SW480 (cell line): ENCODE measurements around the gene CARD19.

Experiments
- DNase-seq: peaks from one replicate; pipeline ENCODE4 v3.0.0-alpha.2; 2016; ENCODE audit warnings: low spot score

Gene CARD19

DNA sequence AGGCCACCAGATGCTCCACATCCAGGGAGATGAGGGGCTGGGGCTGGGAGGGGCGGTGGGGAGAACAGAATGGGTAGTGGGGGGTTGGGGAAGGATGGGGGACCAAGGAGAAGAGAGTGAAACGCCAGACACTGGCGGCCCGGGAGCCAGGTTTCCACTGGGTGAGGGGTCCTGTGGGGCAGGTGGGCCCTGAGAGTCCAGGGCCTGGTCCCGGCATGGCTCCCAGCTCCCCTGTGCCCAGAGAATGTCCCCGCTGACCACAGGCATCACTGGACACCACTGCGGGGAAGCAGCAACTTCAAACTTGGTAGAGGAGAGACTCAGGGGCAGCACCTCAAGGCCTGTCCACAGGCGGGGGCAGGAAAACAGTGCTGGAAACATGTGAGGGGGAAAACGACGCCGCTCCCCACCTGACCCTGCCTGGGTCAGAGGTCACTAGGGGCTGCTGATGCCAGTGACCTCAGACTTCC is 24.9 kb downstream of the CARD19 start:
- DNase-seq, result no peak

DNA sequence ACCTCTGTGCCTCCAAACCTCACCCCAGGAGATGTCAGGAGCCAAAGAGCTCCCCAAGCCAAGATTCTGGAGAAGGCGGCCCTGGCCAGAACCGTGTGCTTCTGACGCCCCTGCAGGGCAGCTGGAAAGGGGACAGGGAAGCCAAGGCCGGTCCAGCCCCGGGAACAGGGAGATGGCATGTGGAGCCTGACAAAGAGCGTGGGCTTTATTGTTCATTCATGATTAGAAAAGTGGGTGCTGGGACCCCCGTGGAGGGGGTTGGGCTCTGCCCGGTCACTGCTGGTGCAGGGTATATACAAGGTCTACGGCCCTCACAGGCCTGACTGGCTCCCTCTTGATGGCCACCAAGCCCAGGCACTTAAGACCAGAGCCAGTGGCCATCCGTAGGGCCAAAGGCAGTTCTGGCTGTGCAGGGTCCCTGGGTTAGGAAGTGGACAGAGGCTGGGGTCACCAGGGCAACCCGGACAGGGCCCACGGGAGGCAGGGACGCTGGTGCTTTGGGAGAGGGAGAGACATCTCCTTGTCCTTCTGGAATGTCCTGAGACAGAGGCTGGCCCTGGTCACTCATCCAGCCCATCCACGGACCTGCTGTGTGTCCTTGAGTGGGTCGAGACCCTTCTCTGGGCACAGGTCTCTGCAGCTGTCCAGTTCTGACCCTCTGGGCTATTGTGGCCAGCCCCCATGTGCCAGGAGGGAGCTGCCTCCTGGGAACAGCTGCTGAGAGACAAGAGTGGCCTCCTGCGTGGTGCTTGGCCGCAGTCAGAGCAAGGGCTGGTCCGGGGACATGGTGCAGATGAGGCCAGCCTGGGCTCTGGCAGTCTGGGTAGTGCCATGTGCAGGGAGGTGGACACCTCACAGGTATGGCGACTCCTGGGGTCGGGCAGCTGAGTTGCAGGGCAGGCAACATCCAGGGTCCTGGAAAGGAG is 25.6 kb downstream of the CARD19 start:
- no peak for DNase-seq

DNA sequence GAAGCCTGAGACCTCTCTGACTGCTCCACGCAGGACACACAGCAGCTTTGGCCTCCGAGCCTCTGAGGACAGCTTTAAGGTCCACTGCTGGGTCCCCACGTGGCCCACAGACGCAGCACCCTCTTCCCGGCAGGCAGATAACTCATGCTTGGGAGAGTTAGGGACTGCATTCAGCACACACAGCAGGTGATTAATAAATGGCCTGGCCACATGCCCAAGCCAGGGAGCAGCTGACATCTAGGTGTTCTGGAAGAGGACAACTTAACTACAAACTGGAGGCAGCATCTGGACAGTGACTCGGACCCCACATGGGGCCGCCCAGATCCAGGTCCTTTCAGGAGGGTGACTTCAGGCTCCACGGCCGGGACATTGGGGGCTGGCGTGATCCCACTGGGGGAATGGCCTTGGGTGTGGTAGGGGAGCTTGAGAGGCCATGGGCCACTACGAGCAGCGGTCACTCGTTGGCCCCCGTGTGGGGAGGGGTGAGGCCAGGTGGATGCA is 26.8 kb downstream of the CARD19 start:
- DNase-seq, result no peak

DNA sequence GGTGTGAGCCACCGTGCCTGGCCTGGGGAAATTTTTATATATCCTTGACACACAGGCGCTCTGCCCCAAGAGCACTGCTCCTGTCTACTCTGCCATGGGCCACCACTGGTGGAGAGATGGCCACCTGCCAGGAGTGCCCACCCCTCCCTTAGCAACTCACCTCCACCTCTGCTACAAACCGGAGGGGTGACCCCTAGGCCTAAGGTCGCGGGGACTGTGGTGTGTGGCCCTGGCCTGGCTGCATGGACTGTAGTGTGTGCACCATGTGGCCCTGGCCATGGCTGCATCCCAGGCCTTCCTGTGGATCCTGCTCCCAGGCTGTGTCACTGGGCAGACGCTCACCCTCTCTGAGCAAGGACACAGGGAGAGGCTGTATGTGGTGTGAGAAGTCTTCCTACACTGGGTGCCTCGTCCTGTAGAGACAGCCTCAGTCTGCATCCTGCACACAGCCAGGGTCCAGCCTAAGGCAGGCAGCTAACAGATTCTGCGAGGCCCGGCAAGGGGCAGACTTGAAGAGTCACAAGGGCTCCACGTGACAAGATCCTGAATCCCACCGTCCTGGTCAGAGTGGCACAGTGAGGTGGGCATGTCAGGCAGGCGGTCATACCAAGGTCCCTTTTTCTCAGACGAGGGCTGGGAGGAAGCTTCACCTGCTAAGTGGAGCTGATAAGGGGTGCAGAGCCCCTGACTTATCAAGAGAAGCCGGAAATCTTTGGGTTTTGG is 27.7 kb downstream of the CARD19 start:
- no peak for DNase-seq

DNA sequence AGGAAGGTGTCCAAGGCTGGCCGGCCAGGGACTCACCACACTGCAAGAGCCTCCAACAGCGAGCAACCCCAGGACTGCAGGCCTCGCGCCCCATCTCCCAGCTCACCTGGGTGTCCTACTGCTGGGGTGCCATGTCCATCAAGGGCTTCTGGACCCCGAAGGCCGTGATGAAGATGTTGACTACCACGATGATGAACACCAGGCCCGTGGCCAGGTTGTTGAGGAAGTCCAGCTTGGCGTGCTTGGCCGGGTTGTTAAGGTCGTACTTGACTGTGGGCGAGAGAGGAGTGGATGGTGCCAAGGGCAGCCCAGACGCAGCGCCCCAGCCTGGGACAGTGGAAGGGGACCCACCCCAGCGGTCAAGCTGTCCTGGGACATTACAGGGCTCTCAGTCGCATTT is 28.8 kb downstream of the CARD19 start:
- DNase-seq, result no peak

DNA sequence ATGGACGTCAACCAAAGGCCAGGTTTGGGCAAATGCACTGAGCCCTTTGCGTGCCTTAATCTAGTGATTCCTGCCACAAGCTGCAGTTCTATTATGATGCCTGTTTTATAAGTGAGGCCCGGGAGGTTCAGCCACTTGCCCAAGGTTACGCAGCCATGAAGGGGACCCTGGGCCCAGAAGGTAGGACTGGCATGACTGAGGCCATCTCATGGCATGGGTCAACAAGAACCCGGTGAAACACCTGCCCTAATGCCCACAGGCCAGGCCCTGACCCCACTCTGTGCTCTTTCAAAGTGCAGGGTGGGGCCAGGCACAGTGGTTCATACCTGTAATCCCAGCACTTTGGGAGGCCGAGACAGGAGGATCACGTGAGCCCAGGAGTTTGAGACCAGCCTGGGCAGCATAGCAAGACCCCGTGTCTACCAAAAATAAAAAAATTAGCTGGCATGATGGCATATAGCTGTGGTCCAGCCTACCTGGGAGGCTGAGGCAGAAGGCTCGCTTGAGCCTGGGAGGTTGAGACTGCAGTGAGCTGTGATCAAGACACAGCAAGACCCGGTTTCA is 29.4 kb downstream of the CARD19 start:
- DNase-seq, result no peak

DNA sequence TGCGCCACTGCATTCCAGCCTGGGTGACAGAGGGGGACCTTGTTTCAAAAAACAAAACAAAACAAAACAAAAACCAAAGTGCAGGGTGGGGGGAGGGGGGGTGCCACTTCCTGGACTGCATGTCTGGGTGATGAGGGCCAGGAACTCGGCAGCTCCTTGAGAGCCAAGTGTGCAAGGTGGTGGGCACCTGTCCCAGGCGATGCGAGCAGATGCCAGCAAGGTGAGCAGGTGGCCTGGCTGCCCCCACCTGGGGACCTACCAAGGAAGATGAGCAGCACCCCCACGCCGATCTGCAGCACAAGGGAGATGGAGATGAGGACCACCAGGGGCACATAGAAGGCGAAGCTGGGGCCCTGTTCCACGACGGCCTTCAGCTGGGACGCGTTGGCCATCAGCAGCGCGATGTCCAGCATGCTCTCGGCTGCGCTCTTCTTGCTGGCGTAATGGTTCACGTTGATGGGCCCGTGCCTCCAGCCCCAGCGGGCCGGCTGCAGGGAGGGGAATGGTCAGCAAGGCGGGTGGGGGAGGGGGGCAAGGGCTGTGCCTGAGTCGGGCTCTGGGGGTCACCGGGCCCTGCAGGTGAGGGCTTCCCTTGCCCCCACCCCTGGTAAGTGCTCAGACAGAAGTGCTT is 30.2 kb downstream of the CARD19 start:
- no peak for DNase-seq

DNA sequence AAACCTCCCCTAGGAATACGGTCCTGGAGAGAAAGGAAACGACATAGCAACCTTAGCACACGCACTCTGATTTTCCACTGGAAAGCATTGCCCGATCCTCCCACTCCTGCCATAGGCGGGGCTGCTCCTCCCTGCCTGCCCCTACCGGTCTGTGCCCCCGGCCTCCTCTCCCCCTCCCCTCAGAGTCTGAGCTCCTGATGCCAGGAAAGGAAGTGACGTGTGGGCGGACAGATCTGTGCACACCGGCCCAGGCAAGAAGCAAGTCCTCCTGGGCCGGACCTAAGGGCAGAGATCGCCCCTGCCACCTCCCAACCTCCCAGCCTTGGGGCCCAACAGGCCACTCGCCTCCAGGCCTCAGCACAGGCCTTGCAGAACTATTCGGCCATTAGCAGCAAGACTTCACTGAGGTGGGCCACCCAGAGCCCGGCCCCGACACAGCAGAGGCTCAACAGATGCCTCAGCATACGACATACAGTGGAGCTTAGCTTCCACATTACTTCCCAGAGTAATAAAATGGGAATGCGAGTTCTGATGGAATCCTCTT is 30.9 kb downstream of the CARD19 start:
- no peak for DNase-seq

DNA sequence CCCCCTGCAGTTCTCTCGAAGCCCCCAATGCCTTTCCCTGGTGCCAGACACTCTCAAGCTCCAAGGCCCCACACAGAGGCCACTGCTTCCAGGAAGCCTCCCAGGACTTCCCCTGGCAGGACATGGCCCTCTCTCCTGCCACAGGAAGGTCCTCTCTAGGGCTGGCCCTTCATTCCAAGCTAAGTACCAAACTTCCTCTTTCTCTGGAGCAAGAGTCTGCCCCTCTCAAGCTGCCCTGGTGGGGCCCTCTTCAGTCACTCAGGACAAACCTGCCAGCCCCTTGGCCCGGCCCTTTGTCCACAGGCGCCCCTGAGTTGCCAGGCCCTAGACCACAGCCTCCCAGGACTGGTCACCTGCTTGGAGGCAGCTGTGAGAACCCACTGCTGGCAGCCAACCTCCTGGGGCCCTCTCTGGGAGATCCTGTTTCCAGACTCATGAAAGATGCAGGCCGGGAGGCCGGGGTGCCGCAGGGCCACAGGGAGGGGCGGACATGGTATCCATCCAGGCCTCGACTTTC is 31.4 kb downstream of the CARD19 start:
- DNase-seq, result no peak

DNA sequence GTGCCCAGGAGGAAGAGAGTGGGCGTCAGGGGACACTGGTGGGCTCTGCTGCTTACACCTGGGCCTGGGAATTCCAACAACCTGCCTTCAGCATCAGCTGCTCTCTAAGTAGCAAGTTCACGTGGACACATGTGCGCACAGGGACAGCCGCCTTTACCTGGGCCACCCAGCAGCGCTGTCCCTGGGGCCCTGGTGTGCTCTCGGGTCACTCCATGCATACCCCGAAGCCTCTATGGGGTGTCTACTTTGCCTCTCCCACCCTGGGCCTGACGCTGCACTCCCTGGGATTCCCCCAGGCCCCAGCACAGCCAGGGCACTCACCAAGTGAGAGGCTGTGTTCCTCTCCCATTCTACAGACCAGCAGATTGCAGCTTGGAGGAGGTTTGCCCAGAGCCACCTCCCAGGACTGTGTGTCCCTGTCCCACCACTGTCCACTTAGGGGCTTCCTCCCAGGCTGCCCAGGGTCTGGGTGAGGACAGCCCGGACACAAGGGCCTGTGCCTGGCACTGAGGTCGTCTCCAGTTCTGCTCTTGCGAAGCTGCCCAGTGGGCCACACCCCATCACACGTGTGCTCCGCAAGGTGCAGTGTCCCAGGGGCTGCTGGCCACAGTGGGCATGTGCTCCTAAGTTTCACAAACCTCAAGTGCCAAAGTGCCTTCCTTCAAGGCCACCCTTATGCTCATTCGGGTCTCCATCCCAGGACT is 32.1 kb downstream of the CARD19 start:
- no peak for DNase-seq

DNA sequence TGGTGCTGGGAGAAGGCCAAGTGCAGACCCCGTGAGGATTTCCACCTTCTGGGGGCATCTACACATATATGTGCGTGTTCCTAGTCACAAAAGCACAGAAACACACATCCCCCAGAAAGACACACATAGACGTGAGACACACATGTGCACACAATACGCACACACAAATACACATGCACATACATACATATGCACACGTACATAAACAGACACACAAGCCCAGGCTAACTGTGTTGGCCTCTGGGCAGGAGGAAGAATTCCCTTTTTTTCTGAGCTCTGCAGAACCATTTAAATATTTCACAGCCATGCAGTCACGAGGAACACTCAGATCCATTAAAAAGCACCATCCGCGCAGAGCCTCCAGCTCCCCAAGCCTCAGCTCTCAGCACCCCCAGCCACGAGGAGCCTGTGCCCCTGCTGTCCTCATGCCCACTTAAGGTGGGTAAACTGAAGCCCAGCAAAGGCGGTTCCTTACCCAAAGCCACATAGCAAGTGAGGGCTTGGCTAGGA is 32.8 kb downstream of the CARD19 start:
- DNase-seq, result no peak

DNA sequence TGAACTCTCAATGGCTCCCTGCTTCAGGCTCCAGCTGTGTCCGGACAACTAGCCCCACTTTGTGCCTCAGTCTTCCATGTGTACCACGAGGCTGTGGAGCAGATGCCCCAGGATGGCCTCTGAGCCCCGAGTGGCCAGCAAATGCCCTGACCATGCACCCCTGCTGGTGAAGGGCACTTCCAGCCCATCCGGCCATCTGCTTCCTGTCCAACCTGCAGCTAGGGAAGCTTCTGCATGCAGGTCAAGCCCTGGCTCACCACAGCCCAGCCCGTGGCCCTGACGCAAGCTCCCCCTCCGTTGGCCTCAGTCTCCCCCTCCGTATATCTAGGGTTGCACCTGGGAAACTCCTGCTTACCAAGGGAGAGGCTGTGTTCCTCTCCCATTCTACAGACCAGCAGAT is 33.3 kb downstream of the CARD19 start:
- no peak for DNase-seq

DNA sequence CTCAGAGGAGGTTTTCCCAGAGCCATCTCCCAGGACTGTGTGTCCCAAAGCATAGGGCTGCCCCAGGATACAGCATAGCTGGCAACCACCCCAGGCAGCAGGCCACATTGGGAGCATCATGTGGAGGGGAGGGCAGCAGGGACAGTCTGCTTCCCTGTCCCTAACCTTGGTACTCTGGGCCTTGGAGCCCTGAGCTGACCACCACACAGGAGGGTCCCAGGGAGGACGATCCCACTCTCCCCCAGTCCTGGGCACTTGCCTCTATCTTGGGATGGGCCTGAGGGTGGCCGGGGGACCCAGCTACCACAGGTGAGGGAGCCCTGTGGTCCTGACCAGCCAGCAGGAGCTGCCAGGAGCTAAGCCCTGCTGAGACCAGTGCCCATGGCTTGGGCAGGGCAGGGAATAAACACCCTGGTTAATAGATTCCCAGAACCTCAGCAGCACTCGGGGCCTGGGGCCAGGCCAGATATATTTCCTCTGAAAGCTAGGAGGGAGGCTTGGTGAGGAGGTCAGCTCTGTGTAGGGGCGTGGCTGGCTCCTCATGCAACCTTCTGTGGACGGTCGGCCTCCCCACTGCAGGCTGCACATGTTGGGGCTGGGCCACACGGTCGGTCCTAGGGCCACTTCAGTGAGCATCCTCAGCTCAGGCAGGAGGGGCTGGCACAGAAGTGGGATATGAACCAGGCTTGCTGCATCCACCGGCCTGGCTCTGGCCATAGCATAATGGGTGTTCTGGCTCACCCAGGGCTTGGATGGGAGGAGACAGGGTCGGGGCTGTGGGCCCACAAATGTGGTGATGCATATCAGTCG is 33.9 kb downstream of the CARD19 start:
- no peak for DNase-seq

DNA sequence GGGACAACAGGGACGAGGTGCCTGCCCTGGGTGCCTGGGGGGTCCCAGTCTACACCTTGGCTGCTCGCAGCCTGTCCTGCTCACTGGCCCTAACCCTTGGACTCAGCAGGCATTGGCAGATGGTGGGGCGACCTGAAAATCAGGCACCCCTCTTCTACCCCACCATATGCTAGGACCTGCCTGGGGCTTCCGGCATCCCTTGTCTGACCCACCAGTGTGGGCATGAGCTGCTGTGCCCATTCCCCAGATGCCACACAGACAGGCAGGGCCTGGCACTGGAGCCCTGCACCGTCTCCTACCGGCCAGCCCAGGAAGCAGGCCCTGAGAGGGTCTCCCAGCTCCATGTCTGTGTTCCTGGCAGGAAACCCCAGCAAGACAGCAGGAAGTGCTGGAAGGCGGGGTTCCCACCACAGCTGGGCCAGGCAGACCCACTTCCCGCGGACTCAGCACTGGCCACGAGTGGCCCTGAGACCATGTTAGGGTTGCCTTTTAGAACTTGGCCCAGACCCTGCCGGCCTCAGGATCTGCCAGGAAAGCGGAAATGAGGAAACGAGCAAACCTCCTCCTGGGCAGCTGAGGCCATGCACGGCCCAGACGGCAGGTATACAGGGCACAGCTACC is 35.0 kb downstream of the CARD19 start:
- no peak for DNase-seq

DNA sequence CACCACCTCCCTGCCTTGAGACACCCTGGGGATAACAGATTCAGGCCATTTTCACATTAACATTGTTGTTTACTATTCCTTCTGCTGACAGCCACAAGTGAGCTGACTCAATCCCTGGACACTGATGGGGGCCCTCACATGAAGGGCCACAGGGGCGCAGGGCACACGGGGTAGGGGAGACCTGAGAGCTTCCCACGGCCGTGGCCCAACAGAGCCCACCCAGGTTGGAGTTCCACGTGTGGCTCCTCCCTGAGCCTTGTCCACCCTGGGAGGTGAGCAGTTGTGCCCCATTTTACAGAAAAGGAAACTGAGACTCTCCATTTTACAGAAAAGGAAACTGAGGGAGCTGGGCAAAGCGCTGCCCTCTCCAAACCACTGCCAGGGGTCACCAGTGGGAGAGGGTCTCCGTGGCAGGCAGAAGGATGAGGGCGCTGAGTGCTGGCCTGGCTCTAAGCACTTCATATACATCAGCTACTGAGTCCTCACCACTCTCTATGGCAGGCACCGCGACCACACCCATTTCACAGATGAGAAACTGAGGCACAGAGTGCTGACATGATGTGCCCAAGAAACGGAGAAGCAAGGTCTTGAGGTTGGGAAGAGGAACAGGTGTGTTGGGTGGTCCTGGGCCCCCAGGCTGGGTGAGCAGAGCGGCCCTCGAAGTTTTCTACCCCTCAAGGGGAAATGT is 35.7 kb downstream of the CARD19 start:
- DNase-seq, result no peak

DNA sequence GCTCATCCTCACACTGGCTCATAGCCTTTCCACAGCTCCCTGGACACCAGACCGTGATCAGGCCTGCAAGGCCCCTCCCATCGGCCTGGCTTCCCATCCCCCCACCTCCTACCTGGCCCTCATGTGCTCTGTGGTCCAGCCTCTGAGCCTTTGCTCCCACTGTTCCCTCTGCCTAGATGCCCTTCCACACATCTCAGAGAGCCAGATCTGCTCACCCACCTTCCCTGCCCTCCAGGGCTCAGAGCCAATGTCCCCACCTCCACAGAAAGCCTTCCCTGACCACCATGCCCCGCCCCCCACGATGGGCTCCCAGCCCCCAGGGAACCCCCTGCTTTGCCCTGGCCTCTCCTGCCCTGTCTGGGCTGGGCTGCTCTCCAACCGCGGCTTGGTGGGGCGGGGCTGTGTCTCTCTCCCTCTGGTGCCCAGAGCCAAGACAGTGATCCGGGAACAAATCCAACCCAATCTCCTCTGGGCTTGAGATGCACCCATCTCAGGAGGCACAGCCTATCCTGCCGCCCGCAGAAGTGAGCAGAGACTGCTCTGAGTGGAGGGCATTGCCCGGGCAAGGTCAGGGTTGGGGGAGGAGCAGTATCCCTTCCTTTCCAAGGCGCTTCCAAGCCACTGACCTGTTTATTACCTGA is 36.4 kb downstream of the CARD19 start:
- DNase-seq, result no peak

DNA sequence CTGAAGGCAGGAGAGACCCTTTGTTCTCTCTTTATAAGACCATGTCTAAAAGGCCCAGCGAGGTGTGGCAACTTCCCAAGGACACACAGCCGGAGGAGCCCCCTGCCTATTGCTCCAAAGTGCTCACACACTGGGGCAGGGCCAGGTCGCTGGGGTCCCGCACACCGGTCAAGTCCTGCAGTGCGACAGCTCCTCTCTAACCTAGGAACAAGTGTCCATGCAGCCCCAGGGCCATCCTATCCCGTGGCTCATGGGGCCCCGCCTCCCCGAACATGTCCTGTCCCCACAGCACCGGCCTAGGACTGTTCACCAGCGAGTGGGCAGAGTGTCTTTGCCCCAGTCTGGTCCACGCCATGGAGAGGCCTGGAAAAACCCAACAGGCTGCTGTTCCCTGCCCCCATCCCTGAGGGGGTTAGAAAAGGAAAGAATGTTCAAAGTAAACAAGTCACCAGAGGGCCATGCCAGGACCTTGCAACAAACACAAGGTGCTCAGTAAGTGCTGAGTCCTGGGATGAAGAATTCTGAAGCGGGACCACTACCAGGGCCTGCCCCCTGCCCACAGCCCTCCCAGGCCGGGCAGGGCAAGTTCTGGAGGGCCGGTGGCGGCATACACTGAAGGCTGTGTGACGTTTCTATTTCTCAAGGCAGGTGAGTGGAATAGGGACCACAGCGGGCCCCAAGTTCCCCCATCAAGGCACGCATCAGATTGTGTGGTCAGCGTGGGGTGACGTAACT is 37.1 kb downstream of the CARD19 start:
- no peak for DNase-seq

DNA sequence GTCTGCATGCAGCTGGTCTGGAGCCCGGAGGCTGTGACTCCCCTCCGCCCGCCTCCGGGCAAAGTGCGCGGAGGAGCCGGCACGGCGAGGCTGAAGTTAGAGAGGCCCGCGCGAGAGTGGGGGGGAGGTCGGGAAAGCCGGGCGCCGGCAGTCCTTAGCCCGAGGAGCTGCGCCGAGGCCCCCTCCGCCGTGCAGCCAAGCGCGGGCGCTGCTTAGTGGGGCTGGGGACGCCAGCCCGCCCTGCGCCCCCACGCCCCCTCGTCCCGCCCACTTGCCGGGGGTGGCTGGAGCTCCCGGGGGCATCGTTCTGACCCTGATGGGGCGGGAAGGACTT is 37.6 kb downstream of the CARD19 start:
- peak; percentile 72 for DNase-seq
